Measurements from ENCODE around the gene WDR27.

GRCh38 chr6:169498916-169499513, 202.8 kb downstream of the WDR27 start:
- TF ChIP-seq ISL1 (CRISPR knock-in tag; IDR thresholded peaks at IDR 0.05) (no peak), BACH2 (CRISPR knock-in tag; IDR thresholded peaks at IDR 0.05; ENCODE audit: borderline replicate concordance) (no peak), ZFP30 (CRISPR knock-in tag; IDR thresholded peaks at IDR 0.05) (no peak), ESRRG (CRISPR knock-in tag; IDR thresholded peaks at IDR 0.05) (no peak)
